ENCODE measurements around the gene HCAR2.
"Not testable (repeated sequence)": the region's sequence is repeated elsewhere in the genome, so short reads cannot be mapped to it uniquely, and the experiment has no call there.

HCAR2 gene

GRCh38 chr12:122665349-122665748 lies 37.8 kb downstream of the HCAR2 start:
- no peak for DNase-seq (ENCODE audit: low read depth)

- DNase-seq (ENCODE audit: low read depth), result no peak
Observed at GRCh38 chr12:122661938-122662337, 41.2 kb downstream of the HCAR2 start.

GRCh38 chr12:122661246-122661645 lies 41.9 kb downstream of the HCAR2 start:
- DNase-seq (ENCODE audit: low read depth), result no peak

- no peak for DNase-seq (ENCODE audit: low read depth)
Observed at GRCh38 chr12:122659579-122659978, 43.6 kb downstream of the HCAR2 start.

- DNase-seq (ENCODE audit: low read depth), result no peak
Observed at GRCh38 chr12:122656298-122656697, 46.9 kb downstream of the HCAR2 start.

- DNase-seq (ENCODE audit: low read depth), result not testable (repeated sequence)
Observed at GRCh38 chr12:122653291-122653690, 49.9 kb downstream of the HCAR2 start.

GRCh38 chr12:122651520-122652224 lies 51.5 kb downstream of the HCAR2 start:
- no peak for DNase-seq (ENCODE audit: low read depth)
